Tibial artery (tissue), 4 donors: Measurements from ENCODE around the gene WNT3A.
"Not testable (repeated sequence)": the region's sequence is repeated elsewhere in the genome, so short reads cannot be mapped to it uniquely, and the experiment has no call there.

Source experiments
- DNase-seq, 2 donors: peaks; one replicate each; pipeline ENCODE4 v3.0.0-alpha.2; 2019
- H3K27ac ChIP-seq, 2 donors: fragments of 200-600 bp; sonication (generic) in 1 of 2; 1 replicate in 1 of 2; 2 replicates in 1 of 2; pipeline ENCODE4 v1.5.1; 2018 to 2019; ENCODE audit warnings: mild to moderate bottlenecking in 1 of 2
- H3K27me3 ChIP-seq, 2 donors: fragments of 200-600 bp; sonication (generic) in 1 of 2; one replicate each; pipeline versions ENCODE4 v1.5.1 to v1.6.0; 2016 to 2019
- H3K36me3 ChIP-seq, 3 donors: fragments of 200-600 bp; sonication (generic) in 2 of 3; one replicate each; pipeline ENCODE4 v1.5.1; 2016 to 2019; ENCODE audit warnings: mild to moderate bottlenecking in 2 of 3
- H3K4me1 ChIP-seq, 4 donors: fragments of 200-600 bp; sonication (generic) in 2 of 4; 1 replicate in 3 of 4; 2 replicates in 1 of 4; pipeline ENCODE4 v1.5.1; 2016 to 2019
- H3K4me3 ChIP-seq, 2 donors: fragments of 200-600 bp; sonication (generic) in 1 of 2; 1 replicate in 1 of 2; 2 replicates in 1 of 2; pipeline ENCODE4 v1.5.1; 2018 to 2019; ENCODE audit warnings: mild to moderate bottlenecking in 2 of 2
- H3K9me3 ChIP-seq, 3 donors: fragments of 200-600 bp; sonication (generic) in 1 of 3; one replicate each; pipeline ENCODE4 v1.5.1; 2016 to 2019
- intact Hi-C: fragments of 100-400 bp; cut with DNase I; formaldehyde crosslinking; loops from one replicate; pipeline ENCODE4 v1.15.0; 2023; ENCODE audit warnings: low total_unique reads
- TF ChIP-seq, protein P1 (sequence below), 2 experiments: fragments of 200-600 bp in 1 of 2; fragments of 450-650 bp in 1 of 2; IDR thresholded peaks; one replicate each; pipeline ENCODE4 v1.5.1; 2017 to 2019; ENCODE audit warnings: antibody characterized with exemption in 2 of 2, mild to moderate bottlenecking in 1 of 2, moderate library complexity in 1 of 2

The WNT3A gene

DNA sequence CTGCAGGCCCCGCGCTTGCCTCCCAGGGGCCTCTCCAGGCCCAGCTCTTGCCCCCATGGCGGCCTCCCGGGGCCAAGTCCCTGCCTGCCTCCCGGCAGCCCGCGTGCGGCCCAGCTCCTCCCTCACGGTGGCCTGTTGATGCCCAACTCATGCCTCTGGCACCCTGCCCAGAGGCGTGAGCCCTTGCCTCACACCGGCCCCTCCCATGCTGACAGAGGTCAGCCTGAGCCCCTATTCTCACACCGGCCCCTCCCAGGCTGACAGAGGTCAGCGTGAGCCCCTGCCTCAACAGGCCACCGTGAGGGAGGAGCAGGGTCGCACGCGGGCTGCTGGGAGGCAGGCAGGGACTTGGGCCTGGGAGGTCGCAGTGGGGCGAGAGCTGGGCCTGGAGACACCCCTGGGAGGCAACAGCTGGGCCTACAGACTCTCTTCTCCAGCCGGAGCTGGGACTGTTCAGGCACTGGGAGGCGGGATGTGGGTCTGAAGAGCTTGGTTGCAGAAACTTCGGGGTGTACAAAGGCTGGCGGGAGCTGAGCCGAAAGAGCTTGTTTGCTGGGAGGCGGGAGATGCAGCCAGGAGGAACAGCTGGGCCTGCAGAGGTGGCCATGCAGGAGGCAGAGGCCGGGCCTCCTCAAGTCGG is 35.0 kb upstream of the WNT3A start:
- H3K4me1 ChIP-seq, H3K36me3 ChIP-seq, H3K27ac ChIP-seq, intact Hi-C loops, H3K4me3 ChIP-seq, H3K9me3 ChIP-seq, H3K27me3 ChIP-seq: not testable (repeated sequence)
- DNase-seq, result peak in 1 of 2 donors; percentile 44

GRCh38 chr1:227972283-227972679 is 34.5 kb upstream of the WNT3A start:
- H3K4me1 ChIP-seq, H3K27me3 ChIP-seq, H3K36me3 ChIP-seq, H3K4me3 ChIP-seq, H3K9me3 ChIP-seq, H3K27ac ChIP-seq, intact Hi-C loops: not testable (repeated sequence)
- DNase-seq, result peak in 1 of 2 donors; percentile 39

DNA sequence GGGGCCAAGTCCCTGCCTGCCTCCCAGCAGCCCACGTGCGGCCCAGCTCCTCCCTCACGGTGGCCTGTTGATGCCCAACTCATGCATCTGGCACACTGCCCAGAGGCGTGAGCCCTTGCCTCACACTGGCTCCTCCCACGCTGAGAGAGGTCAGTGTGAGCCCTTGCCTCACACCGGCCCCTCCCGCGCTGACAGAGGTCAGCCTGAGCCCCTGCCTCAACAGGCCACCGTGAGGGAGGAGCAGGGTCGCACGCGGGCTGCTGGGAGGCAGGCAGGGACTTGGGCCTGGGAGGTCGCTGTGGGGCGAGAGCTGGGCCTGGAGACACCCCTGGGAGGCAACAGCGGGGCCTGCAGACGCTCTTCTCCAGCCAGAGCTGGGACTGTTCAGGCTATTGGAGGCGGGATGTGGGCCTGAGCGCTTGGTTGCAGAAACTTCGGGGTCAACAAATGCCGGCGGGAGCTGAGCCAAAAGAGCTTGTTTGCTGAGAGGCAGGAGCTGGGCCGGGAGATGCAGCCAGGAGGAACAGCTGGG is 33.9 kb upstream of the WNT3A start:
- H3K4me1 ChIP-seq, intact Hi-C loops, H3K9me3 ChIP-seq, H3K4me3 ChIP-seq, H3K27me3 ChIP-seq, H3K36me3 ChIP-seq, H3K27ac ChIP-seq: not testable (repeated sequence)
- DNase-seq, result peak; percentile 51 to 67

GRCh38 chr1:227973724-227974288 is 33.0 kb upstream of the WNT3A start:
- H3K36me3 ChIP-seq, H3K4me3 ChIP-seq, H3K27ac ChIP-seq, H3K4me1 ChIP-seq, intact Hi-C loops, H3K9me3 ChIP-seq, H3K27me3 ChIP-seq: not testable (repeated sequence)
- peak in 1 of 2 donors; percentile 40 for DNase-seq

DNA sequence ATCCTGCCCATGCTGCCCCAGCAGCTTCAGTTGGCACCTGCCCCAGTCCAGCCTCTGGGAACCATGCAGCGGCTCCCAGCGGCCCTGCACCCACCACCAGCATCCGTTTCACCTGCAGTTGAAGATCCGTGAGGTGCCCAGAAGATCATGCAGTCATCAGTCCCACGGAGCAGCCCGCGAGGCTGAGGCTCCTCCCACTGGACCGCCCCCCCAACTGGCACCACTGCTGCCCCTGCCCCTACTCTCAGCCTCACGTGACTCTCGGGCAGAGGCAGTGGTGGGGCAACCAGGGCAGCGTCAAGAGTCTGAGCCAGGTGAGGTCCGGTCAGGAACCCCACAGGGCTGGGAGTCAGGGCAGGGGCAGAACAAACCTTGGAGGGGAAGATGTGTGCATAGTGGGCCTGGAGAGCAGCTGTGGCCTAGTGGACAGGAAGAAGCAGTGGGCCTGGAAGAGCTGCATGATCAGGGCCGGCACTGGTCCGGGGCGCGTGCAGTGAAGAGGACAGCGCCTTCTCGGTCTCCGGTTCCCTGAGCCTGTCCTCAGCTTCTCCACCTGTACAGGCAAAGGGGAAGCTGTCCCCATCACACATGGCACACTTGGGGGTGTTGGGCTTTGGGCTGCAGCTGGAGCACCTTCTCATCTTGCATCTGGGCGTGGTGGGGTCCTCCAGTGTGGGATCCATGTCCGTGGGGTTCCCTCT is 31.1 kb upstream of the WNT3A start:
- H3K36me3 ChIP-seq, H3K27me3 ChIP-seq, H3K9me3 ChIP-seq, H3K4me1 ChIP-seq, H3K27ac ChIP-seq, intact Hi-C loops, H3K4me3 ChIP-seq: not testable (repeated sequence)
- peak in 1 of 2 donors; percentile 33 for DNase-seq

DNA sequence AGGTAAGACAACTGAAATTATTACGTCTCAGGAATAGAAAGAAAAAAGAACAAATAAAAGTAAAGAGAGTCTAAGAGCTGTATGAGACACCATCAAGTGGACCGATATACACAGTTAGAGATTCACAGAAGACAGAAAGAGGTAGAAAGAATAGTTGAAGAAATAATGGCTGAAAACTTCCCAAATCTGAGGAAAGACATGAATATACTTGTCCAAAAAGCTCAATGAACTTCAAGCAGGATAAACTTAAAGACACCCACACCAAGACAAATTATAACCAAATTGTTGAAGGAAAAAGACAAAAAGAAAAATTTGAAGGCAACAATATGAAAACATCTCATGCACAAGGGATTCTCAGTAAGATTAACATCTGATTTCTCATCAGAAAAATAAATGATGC is 19.6 kb upstream of the WNT3A start:
- TF ChIP-seq, protein P1, sequence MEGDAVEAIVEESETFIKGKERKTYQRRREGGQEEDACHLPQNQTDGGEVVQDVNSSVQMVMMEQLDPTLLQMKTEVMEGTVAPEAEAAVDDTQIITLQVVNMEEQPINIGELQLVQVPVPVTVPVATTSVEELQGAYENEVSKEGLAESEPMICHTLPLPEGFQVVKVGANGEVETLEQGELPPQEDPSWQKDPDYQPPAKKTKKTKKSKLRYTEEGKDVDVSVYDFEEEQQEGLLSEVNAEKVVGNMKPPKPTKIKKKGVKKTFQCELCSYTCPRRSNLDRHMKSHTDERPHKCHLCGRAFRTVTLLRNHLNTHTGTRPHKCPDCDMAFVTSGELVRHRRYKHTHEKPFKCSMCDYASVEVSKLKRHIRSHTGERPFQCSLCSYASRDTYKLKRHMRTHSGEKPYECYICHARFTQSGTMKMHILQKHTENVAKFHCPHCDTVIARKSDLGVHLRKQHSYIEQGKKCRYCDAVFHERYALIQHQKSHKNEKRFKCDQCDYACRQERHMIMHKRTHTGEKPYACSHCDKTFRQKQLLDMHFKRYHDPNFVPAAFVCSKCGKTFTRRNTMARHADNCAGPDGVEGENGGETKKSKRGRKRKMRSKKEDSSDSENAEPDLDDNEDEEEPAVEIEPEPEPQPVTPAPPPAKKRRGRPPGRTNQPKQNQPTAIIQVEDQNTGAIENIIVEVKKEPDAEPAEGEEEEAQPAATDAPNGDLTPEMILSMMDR (IDR thresholded peaks at IDR 0.05), result no peak
- intact Hi-C loops, result no loop called here
- Histone ChIP-seq H3K27ac (no peak overlapping the region), H3K36me3 (no peaks in the 10 kb centered on the region), H3K9me3 (peaks cover 0 to 20% (median 9%) of the 10 kb centered on the region in 3 donors), H3K4me3 (no peak overlapping the region), H3K27me3 (no peaks in the 10 kb centered on the region), H3K4me1 (no peaks in the 10 kb centered on the region)
- no peak for DNase-seq

DNA sequence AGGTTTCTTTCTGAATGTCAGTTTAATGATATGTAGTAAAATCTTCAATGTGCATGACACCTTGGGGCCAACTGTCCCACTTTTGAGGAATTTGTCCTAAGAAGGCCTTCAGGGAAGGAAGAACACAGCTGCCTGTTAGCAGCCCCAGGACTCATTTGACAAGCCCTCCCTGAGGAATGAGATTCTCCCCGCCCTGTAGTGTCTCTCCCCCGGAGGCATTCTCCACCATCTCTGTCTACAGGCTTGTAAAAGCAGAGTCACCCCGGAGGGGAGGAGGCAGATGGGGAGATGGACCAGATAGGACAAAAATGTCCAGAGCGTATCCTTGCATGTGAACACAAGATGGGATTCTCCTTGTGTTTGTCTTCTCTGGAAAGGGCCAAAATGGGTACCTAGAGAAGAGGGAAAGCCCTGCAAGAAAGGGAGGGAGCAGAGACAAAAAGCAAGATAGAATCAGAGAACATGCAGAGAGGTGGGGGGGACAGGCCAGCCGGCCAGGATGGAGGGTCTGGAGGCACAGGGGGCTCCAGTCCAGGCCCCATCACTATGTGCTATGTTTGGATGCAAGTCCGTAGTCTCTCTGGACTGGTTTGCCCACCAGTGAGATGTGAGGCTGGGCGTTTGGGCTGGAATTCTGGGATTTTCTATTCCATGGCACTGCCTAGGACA is 12.0 kb upstream of the WNT3A start:
- H3K36me3 ChIP-seq, result no peaks in the 10 kb centered on the region
- H3K27ac ChIP-seq, result no peak overlapping the region
- H3K9me3 ChIP-seq, result peaks cover 4 to 23% (median 20%) of the 10 kb centered on the region in 3 donors
- H3K4me1 ChIP-seq, result no peaks in the 10 kb centered on the region
- TF ChIP-seq, protein P1 (IDR thresholded peaks at IDR 0.05), result no peak
- peak in 1 of 2 donors; percentile 12 for DNase-seq
- peaks cover 0 to 3% of the 10 kb centered on the region in 2 donors for H3K27me3 ChIP-seq
- H3K4me3 ChIP-seq, result no peak overlapping the region
- intact Hi-C loops, result no loop called here
